NCI-H748 treated with DMSO at 0.1 percent for 48 hours (cell line): ENCODE measurements around the gene CNPPD1.

Experiments used
- DNase-seq: peaks from one replicate; lab custom pipeline; 2025; lab: John Stamatoyannopoulos, UW

CNPPD1 gene

GRCh38 chr2:219176818-219177551, at the start of gene CNPPD1:
TSS of gene CNPPD1 (minus strand) at chr2:219176925. CDS start at chr2:219176828, 97 bp downstream.
- peak; percentile 73 for DNase-seq

GRCh38 chr2:219225350-219225749, 48.6 kb upstream of the CNPPD1 start:
- DNase-seq = no peak

- no peak for DNase-seq
These were observed 47.3 kb upstream of the CNPPD1 start for GRCh38 chr2:219223831-219224610.

DNA sequence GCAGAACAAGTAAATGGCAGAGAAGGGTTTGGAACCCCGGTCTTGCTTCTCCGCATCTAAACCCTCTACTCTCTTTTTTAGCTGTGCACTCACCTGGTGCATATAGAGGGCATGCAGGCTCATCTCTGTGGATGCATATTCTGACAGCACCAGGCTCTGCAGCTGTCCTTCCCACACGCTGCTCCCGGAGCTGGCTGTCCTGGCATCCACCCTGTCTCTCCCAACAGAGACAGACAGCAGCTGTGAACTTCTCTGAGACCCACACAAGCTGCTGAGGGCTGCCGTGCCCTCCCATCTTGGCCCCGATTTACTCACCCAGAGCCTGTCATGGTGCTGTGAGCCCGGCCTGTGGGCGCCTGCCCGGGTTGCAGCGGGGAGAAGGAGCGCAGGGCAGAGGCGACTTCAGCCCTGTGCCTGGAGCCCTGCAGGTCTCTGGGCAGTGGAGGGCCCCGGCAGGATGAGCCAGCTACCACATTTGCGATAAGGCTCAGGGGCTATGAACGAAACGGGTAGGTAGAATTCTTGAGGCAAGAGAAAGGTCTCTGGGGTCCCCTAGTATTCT, 45.3 kb upstream of the CNPPD1 start:
- DNase-seq = no peak

DNA sequence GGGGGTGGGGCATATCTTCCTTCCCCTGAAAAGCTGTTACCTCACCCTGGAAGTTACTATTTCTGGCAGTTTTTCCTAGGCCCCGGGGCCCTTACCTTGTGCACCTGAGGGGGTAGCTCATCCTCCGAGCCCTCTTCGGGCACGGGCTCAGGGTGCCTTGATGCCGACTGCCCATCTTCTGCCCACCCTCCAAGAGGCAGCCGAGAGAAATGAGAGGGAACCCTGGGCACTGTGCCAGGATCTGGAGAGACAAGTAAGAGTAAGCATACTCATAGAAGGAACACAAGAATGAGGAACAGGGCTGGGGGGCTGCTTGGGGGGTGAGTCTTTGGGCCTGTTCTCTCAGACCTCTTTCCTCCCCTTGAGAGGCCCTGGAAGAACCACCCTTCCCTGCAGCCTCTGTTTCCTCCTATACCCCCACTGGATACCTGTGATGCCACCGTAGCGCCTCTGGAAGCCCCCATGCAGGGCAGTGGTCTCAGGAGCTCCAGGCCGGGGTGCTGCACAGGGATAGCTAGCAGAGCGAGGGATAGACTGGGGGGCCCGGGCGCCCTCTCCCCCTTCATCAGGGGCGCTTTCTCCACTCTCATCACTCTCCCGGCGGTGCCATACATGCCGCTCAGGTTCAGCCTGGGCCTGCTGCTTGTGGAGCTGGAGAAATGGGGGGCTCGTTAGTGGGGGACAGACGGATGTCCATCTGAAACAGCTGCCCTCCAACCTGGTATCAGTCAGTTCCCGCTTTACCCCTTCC, 44.1 kb upstream of the CNPPD1 start:
- DNase-seq = no peak

- no peak for DNase-seq
These were observed 43.2 kb upstream of the CNPPD1 start for GRCh38 chr2:219219784-219220532.

- peak; percentile 83 for DNase-seq
These were observed 42.3 kb upstream of the CNPPD1 start, which contains the start of gene ABCB6 for GRCh38 chr2:219218732-219219701. TSS of gene ABCB6 (minus strand) at chr2:219218958. CDS start at chr2:219218673, 285 bp downstream.

DNA sequence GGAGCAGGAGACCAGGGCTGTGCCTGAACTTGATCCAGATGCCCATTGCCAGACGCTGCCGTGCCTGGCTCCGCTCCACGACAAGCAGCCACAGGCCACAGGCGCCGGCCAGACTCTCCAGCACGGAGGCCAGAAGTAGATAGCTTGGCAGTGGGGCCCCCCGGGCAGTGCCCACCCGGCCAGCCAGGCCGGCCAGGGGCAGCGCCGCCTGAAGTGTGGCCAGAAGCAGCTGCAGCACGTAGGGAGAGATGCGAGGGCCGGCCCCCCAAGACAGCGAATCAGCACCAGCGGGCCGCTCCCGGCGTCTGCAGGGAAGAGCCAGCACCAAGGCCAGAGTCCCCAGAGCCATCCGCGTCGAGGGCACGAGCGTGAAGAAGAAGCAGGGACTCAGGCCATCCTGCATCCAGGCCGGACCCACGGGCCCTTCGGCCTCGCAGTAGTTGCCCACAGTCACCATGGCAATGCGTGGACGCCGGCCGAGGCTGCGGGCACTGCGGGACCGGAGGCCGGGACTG, 41.5 kb upstream of the CNPPD1 start:
- DNase-seq = peak; percentile 68

GRCh38 chr2:219216535-219216915, 39.8 kb upstream of the CNPPD1 start:
- DNase-seq = no peak

DNA sequence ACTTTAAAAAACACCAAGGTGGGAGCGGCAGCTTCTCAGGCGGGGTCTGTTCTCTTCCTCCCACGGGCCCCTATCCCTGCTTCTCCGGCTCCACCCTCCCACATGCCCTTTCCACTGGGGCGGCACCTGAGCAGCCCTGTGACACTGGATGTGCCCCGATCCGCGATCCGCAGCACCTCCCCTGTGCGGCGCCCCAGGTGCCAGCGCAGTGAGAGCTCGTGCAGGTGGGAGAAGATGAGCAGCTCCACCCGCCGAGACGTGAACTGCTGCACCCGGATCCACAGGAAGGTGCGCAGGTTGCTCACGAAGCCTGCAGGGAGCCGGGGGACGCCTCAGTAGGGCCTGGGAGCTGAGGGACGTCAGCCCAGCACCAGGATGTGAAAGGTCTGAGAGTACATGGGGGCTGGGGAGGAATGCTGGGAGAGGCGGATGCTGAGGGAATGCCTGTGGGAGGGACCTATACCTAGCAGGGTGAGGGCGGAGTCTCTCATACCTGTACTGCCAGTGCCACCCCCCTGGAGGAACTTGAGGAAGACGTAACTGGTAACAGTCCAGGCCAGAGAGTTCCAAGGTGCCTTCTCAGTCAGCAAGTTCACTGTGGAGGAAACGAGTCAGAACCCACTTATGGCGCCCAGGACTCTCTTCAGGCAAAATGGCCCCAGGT, 39.3 kb upstream of the CNPPD1 start:
- no peak for DNase-seq

GRCh38 chr2:219214786-219215185, 38.1 kb upstream of the CNPPD1 start:
- no peak for DNase-seq

- no peak for DNase-seq
These were observed 37.4 kb upstream of the CNPPD1 start for GRCh38 chr2:219214141-219214540.

GRCh38 chr2:219213486-219214071, 36.9 kb upstream of the CNPPD1 start:
- DNase-seq = no peak

- no peak for DNase-seq
These were observed 36.3 kb upstream of the CNPPD1 start for GRCh38 chr2:219213026-219213415.

DNA sequence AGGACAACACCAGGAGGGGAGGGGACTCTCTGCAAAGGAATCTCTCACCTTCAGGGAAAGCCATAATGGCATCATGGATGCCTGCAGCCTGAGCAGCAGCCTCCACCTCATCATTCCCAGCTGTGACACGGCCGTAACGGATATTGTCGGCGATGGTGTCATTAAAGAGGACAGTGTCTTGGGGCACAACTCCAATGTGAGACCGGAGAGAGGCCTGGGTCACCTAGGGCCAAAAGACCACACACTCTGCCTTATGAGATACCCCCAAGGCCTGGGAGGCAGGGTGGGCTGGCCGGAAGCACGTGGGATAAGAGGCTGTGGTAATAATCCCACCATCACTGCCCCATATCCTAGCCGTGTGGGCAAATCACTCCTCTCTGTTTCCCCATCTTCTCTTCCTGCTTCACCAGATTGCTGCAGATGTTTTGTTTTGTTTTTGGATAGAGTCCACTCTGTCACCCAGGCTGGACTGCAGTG, 34.2 kb upstream of the CNPPD1 start:
- no peak for DNase-seq

DNA sequence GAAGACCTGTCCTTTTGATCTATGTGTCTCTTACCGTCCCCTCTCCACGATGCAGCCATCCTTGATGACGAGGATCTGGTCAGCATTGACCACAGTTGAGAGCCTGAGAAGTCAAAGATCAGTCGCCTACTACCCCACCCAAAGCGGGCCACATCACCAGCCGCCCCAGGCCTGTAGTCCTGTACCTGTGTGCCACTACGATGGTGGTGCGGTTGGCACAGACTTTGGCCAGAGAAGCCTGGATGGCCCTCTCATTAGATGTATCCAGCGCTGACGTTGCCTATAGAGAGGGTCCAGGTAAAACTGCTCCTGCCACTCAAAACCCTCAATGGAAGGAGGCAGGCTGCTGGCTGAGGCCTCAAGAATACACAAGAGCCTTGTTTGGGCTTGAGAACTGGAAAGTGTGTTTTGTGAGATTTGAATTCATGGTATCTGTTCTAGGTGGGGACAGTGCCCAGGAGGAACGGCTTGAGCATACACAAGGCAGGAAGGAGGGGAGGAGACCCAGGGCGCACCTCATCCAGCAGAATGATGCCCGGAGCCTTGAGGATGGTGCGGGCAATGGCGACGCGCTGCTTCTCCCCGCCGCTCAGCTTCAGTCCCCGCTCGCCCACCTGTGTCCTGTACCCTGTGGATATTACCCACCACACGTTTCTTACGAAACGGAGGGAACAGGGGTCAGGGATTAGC, 33.6 kb upstream of the CNPPD1 start:
- no peak for DNase-seq

DNA sequence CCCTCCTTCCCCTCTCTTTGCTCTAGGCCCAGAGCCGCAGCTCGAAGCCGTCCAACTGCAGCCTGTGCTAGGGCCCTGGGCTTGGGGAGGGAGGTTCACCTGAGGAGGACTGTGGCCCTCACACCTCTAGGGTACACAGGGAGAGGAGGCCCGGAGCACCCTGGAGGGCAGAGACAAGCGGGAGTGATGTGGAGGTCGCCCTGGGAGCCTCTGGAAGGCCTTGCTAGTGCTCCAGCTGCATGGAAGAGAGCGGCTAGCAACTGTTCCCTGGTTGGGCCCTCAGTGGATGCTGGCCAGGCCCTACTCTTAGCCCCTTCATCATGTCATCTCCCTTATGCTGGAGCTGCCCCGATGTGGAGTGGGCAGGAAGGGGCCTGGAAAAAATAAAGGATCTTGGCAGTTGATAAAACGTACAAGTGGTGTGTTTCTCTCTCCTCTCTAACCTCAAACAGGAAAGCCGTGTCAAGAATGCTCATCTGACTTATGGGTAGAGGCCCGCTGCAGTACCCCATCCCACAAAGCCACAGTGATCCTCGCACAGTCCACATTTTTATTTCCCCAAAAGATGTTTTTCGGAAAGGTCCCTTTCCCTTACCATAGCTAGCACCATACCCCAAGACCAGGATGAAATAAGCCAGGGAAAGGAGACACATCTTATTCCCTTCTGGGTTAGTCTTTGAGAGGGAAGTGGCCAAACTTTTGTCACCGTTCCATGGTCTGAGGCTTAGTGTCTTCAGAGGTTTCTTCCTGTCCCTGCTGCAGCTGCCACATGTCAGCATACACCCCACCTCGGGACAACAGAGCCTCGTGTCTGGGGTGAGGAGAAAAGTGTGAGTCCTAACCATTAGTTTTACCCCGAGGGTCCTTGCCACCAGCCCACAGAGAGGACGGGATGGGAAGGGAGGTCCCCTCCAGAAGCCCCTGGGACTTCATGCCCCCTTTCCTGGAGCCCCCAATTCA, 32.8 kb upstream of the CNPPD1 start:
- DNase-seq = no peak
